HG02870 (cell line): ENCODE results near the gene RBM4B.

Source experiments
- ATAC-seq: cut with Tn5 transposase; IDR thresholded peaks from one replicate; pipeline ENCODE4 v1.9.1; 2021; ENCODE audit warnings: mild to moderate bottlenecking, moderate library complexity; ENCODE audit not compliant: unreplicated experiment

RBM4B gene

GRCh38 chr11:66617155-66617834 lies 60.4 kb downstream of the RBM4B start:
- peak; percentile 2 for ATAC-seq

- peak; percentile 87 for ATAC-seq
Measured at GRCh38 chr11:66616379-66617154, 61.1 kb downstream of the RBM4B start, which contains the start of gene RBM14. RBM14 (plus strand) TSS chr11:66616630; CDS start chr11:66616721, 91 bp downstream.
